ENCODE data around the gene CYP26A1.

Gene CYP26A1, protein sequence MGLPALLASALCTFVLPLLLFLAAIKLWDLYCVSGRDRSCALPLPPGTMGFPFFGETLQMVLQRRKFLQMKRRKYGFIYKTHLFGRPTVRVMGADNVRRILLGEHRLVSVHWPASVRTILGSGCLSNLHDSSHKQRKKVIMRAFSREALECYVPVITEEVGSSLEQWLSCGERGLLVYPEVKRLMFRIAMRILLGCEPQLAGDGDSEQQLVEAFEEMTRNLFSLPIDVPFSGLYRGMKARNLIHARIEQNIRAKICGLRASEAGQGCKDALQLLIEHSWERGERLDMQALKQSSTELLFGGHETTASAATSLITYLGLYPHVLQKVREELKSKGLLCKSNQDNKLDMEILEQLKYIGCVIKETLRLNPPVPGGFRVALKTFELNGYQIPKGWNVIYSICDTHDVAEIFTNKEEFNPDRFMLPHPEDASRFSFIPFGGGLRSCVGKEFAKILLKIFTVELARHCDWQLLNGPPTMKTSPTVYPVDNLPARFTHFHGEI

GRCh38 chr10:93073539-93074146 lies at the start of gene CYP26A1:
TSS of gene CYP26A1 (plus strand) at chr10:93073893. CDS start at chr10:93073935, 42 bp downstream.
- DNase-seq (ENCODE audit: low read depth), result no peak

- DNase-seq (ENCODE audit: low read depth), result no peak
These were observed 47.6 kb upstream of the CYP26A1 start for GRCh38 chr10:93026072-93026471.

DNA sequence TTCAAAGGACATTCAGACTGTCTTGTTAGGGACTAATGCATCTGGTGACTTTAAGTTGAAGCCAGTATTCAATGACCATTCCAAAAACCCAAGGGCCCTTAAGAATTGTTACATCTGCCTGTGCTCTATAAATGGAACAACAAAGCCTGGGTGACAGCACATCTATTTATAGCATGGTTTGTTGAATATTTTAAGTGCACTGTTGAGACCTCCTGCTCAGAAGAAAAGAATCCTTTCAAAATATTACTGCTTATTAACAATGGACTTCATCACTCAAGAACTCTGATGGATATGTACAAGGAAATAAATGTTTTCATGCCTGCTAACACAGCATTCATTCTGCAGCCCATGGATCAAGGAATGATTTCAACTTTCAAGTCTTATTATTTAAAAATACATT lies 46.2 kb upstream of the CYP26A1 start:
- DNase-seq (ENCODE audit: low read depth), result no peak

DNA sequence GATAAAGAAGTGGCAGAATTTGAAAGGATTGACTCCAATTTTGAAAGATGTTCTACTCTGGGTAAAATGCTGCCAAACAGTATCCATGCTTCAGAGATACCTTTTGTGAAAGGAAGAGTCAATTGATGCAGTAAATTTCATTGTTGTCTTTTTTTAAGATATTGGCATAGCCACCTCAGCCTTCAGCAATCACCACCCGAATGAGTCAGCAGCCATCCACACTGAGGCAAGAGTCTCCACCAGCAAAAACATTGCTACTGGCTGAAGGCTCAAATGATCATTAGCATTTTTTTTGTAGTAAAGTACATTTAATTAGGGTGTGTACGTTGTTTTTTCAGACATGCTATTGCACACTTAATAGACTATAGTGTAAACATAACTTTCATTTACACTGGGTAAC lies 44.8 kb upstream of the CYP26A1 start:
- peak; percentile 24 for DNase-seq (ENCODE audit: low read depth)

- peak; percentile 23 for DNase-seq (ENCODE audit: low read depth)
These were observed 43.3 kb upstream of the CYP26A1 start for GRCh38 chr10:93030409-93030808.

DNA sequence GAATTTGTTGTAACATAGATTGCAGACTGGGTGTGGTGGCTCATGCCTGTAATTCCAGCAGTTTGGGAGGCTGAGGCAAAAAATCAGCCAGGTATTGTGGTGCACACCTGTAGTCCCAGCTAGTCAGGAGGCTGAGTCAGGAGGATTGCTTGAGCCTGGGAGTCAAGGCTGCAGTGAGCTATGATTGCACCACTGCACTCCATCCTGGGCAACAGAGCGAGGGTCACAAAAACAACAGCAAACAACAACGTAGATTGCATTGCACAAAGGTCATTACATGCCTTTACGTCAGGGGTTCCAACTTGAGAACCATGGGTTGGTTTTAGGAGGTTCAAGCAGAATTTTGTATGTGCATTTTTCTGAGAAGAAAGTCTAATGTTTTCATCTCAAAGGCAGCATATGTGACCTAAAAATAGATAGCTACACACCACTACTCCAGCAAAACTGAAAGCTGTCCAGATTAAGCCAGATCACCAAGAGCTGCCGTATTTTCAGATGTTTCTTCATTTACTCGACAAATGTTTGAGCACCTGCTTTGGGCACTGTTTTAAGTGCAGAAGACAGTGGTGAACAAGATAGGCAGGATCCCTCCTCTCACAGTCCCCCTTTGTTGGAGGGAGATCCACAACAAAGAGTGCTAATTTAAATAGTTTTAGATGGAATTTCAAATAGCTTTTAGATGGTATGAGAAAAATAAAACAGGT lies 41.4 kb upstream of the CYP26A1 start:
- no peak for DNase-seq (ENCODE audit: low read depth)

GRCh38 chr10:93032809-93033137 lies 40.9 kb upstream of the CYP26A1 start:
- no peak for DNase-seq (ENCODE audit: low read depth)

GRCh38 chr10:93034426-93034825 lies 39.3 kb upstream of the CYP26A1 start:
- no peak for DNase-seq (ENCODE audit: low read depth)

DNA sequence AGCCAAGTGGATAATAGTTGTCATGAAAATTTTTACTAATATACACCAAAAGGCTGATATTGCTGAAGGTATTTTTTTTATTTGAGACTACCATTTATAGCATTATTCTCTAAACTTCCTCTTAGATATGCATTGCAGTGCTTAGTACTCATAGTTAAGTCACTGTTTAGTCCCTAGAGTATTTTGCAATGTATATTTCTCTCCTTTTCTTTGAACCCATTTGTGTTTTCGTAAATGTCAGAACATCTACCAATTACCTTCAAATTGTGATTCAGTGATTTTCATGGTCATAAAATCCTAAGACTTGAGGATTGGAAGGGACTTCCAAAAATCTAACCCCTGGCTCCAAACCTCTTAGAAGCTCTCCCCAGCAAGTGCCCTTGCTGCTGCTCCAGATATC lies 34.6 kb upstream of the CYP26A1 start:
- no peak for DNase-seq (ENCODE audit: low read depth)

DNA sequence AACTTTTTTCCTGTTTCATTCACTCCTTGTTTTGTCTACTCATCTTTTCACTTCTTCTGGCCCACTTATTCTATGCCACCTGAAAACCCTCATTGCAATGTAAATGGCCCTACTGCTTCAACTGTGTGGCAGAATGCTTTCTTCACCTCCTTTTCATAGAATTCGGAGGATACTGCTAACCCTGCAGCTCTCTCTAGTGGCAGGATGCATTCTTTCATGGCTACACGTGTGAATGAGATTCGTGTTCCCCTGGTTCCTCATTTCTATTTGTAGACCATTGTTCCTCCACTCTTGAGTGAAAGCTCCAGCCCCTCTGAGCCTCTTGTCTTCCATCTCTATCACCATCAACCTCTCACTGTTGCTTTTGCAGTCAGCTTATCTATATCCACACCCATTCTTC lies 34.0 kb upstream of the CYP26A1 start:
- no peak for DNase-seq (ENCODE audit: low read depth)

DNA sequence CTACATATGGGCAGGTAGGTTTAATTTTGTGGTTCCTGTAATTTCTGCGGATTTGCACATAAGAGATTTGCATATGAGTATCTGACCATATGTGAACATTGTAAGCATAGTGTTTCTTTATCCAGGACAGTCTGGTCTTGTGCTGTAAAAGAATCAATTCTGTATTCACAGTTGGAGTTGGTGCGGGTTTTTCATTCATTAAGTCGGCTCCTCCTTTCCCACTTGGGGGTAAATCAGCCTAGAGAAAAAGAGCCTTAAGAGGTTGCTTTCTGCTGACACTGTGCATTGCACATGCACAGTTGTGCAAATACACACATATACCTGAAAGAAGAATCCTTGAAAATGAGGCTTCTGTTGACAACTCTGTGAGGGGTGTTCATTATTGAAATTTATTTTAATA lies 19.2 kb upstream of the CYP26A1 start:
- DNase-seq (ENCODE audit: low read depth), result no peak

DNA sequence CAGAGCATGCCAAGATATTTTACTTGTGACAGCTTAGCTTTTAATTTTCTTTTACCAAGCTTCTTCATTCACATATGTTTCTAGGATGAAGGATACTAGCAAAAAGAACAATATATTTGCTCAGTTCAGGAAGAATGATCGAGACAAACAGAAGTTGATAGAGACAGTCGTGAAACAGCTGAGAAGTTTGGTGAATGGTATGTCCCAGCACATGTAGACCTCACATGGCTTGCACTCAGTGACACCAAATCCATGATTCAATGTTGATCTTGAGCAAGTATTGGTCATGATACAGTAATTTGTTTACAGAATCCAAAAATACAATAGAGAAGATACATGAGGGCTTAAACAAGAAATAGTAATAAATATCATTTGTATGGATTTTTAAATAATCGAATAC lies 15.6 kb upstream of the CYP26A1 start:
- DNase-seq (ENCODE audit: low read depth), result no peak

DNA sequence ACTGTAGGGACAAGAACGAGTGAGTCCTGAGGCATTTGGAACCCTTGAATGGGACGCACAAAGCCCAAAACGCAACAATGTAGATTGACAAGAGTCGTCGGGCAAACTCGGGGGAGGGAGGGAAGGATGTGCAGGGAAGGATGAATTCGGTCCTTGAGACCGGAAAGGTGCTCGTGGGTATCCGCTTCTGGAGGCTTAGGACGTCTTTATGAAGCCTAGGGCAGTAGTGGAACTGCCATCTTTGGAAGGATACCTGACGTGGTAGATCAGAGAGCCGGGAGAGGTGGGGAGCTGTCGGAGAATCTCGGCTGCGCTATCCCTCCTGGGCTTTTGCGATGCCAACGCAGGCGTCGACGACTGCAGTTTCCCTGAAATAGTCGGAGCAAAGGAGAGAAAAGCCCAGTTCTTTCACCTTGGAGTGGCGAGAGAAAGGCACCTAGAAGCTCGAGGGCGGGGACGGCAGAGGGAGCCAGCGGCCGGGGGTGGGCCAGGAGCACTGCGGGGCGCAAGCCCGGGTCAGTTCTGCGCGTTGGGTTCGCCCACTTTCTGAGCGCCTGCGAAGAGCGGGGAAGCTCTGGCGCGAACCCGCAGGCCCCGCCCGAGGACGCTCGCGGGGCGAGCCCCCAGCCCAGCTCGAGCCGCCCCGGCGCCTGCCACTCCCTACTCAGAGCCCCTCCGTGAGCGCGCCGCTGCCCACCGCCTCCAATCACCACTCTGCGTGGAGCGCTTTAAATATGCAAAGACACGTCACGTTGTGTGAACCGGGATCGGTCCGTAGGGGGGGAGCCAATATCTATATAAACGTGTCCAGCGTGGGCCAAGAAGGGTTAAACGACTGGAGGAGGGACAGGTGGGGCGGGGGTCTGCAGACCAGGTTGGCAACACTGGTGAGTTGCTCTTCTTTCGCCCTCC lies 13.5 kb upstream of the CYP26A1 start, which contains the start of gene CYP26C1:
Gene CYP26C1 (plus strand): TSS at position 824 of the 912 bp plus-strand sequence. CDS start 466 bp downstream, outside the sequence.
- no peak for DNase-seq (ENCODE audit: low read depth)

DNA sequence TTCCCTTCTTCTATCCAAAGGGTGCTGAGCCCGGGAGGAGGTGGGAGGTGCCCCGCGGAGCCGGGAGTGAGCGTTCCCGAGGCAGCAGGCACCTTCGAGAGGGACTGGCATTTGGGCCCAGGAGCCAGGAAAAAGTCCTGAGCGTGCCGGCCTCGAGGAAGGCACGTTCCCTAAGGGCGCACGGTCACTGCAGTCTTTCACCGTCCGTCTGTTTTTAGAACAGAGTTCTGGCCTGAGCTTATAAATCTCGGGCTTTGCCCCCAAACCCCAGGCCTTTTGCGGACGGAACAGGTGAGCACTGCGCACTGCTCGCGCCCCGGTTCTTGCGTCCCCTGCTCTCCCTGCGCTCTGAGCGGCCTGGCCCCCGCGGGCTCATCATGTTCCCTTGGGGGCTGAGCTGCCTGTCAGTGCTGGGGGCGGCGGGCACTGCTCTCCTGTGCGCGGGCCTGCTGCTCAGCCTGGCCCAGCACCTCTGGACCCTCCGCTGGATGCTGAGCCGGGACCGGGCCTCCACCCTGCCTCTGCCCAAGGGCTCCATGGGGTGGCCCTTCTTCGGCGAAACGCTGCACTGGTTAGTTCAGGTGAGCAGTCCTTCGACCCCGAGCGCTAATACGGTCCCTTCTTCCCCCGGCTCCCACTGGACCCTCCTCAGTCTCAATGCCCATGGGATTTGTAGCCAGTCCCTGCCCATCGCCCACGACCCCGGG lies 12.7 kb upstream of the CYP26A1 start:
- DNase-seq (ENCODE audit: low read depth), result no peak

DNA sequence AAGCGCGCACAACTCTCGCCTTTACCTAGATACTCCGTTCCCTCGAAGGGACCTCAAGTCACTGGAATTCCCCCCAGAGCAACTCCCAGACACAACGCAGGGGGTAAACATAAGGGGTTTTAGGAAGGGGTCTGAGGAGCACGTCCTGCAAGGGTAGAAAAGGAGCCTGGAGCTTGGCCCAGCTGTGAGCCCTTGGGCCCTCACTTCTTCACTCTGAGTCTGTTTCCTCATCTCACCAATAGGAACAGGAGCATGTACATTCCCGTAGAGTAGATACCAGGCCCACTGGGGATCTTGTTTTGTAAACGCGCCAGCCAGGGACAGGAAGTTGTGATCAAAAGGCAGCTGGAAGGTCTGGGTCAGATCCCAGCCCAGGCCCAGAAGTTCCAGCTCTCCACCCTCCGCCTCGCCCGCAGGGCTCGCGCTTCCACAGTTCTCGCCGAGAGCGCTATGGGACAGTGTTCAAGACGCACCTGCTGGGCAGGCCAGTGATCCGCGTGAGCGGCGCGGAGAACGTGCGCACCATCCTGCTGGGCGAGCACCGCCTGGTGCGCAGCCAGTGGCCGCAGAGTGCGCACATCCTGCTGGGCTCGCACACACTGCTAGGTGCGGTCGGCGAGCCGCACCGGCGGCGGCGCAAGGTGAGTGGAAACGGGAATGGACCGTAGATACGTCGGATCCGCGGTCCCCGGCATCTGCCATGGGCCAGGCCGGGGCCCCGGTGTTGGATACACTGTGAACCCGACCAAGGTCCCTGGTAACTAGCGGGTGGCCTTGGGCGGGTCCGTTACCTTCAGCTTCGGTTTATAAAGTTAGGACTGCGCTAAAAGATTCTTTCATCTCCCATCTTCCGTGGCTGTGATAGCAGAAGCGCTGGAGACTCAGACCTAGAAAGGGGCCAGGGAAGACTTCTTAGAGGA lies 11.8 kb upstream of the CYP26A1 start:
- no peak for DNase-seq (ENCODE audit: low read depth)

GRCh38 chr10:93062514-93063143 lies 11.1 kb upstream of the CYP26A1 start:
- no peak for DNase-seq (ENCODE audit: low read depth)

DNA sequence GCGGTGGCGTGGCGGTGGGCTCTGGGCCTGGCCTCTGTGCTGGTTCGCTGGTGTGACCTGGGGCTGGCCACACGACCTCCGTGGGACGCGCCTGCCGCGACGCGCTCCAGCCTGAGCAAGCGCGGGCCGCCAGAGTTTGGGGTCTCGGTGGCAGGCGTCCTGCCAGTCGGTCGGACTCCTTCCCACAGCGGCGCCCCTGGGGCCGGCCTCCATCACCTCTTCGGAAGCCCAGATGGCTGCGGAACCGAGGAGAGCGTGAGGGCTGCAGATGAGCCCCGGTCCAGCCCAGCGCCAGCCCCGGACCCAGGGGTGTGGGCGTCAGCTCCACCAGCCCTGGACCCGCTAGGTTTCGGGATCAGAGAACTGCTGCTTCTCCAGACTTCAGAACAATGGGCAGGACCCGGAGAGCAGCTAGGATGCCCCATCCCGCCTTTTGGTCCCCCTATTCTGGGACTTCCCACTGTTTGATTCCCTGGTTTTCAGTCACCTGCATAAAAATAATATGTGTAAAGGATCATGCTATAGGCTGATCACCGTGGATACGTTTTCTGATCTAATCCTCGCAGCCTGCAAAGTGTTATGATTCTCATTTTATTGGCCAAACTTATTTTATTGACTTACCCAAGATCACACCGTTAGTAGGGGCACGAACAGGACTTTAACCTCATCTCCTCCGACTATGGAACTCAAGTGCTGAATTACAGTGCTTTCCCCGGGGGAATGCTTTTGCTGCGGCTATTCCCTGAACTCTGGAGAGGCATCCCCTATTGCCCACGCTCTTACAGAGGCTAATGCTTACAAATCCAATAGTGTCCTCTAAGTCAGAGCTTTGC lies 10.3 kb upstream of the CYP26A1 start:
- DNase-seq (ENCODE audit: low read depth), result no peak

- DNase-seq (ENCODE audit: low read depth), result no peak
These were observed 9.6 kb upstream of the CYP26A1 start for GRCh38 chr10:93063977-93064660.
